HepG2 (cell line): ENCODE results near the gene BDH2. TPM values are rescaled to one million over a fixed set of nuclear protein-coding genes. Genes with fewer than 3 reads are reported as not detected.

Experiments used
- ATF7-NPFF ChIP-seq: sonication (generic); formaldehyde crosslinking; IDR thresholded peaks from 2 replicates; pipeline ENCODE4 v1.8.1; 2023; ENCODE audit warnings: mild to moderate bottlenecking, low read depth, missing genetic modification reagents, moderate library complexity
- BRD4 ChIP-seq: sonication (generic); formaldehyde crosslinking; IDR thresholded peaks from 2 replicates; pipeline ENCODE4 v1.4.0; 2020; ENCODE audit warnings: missing genetic modification reagents
- EZH2 ChIP-seq: conservative IDR thresholded peaks from 2 replicates; pipeline ENCODE4 v1.6.1; 2012; ENCODE audit warnings: mild to moderate bottlenecking, low read depth, low read length, moderate library complexity
- FOXJ3 ChIP-seq: sonication (generic); formaldehyde crosslinking; IDR thresholded peaks from 2 replicates; pipeline ENCODE4 v1.4.0; 2020; ENCODE audit warnings: missing genetic modification reagents, mild to moderate bottlenecking, borderline replicate concordance
- FOXP1 ChIP-seq, 2 experiments: fragments of 450-650 bp in 1 of 2; IDR thresholded peaks; 2 replicates each; pipeline ENCODE4 v1.6.1; 2017 to 2018; ENCODE audit warnings: antibody characterized with exemption in 1 of 2
- LCORL ChIP-seq, 2 experiments: fragments of 450-650 bp in 1 of 2; sonication (generic) in 1 of 2; formaldehyde crosslinking in 1 of 2; IDR thresholded peaks; 2 replicates each; pipeline versions ENCODE4 v1.5.0 to v1.6.1; 2017 to 2020; ENCODE audit warnings: antibody characterized with exemption in 1 of 2, missing genetic modification reagents in 1 of 2
- MBD4 ChIP-seq: IDR thresholded peaks from 2 replicates; pipeline ENCODE4 v1.6.1; 2012; ENCODE audit warnings: low read length, inconsistent platforms, borderline replicate concordance
- NCOA1 ChIP-seq: sonication (generic); formaldehyde crosslinking; IDR thresholded peaks from 2 replicates; pipeline ENCODE4 v1.9.0; 2021; ENCODE audit warnings: missing genetic modification reagents
- PLRG1 ChIP-seq: fragments of 450-650 bp; conservative IDR thresholded peaks from 2 replicates; pipeline ENCODE4 v1.6.1; 2016
- RAD21 ChIP-seq: fragments of 450-650 bp; formaldehyde crosslinking; IDR thresholded peaks from 2 replicates; pipeline ENCODE4 v1.5.0; 2020; ENCODE audit warnings: mild to moderate bottlenecking
- RAD51 ChIP-seq: fragments of 450-650 bp; IDR thresholded peaks from 2 replicates; pipeline ENCODE4 v1.6.1; 2016; ENCODE audit warnings: borderline replicate concordance
- RELA ChIP-seq: sonication (generic); formaldehyde crosslinking; IDR thresholded peaks from 2 replicates; pipeline ENCODE4 v1.4.0; 2020; ENCODE audit warnings: missing genetic modification reagents
- RFXAP ChIP-seq: sonication (generic); formaldehyde crosslinking; IDR thresholded peaks from 2 replicates; pipeline ENCODE4 v1.4.0; 2020; ENCODE audit warnings: missing genetic modification reagents, borderline replicate concordance
- SATB2 ChIP-seq: sonication (generic); formaldehyde crosslinking; IDR thresholded peaks from 2 replicates; pipeline ENCODE4 v1.5.0; 2020; ENCODE audit warnings: missing genetic modification reagents
- SCMH1 ChIP-seq: sonication (generic); formaldehyde crosslinking; IDR thresholded peaks from 2 replicates; pipeline ENCODE4 v1.9.0; 2021; ENCODE audit warnings: missing genetic modification reagents, mild to moderate bottlenecking, borderline replicate concordance
- SRY ChIP-seq: sonication (generic); formaldehyde crosslinking; IDR thresholded peaks from 2 replicates; pipeline ENCODE4 v1.8.0; 2022; ENCODE audit warnings: mild to moderate bottlenecking, missing genetic modification reagents
- SUZ12 ChIP-seq: fragments of 150-350 bp; IDR thresholded peaks from 2 replicates; pipeline ENCODE4 v1.6.1; 2014; ENCODE audit warnings: low read depth, low read length
- USF2 ChIP-seq, 2 experiments: sonication (generic) in 1 of 2; formaldehyde crosslinking in 1 of 2; IDR thresholded peaks; 2 replicates each; pipeline versions ENCODE4 v1.5.1 to v1.6.1; 2011 to 2020; ENCODE audit warnings: borderline replicate concordance in 1 of 2, low read depth in 1 of 2, low read length in 1 of 2, mild to moderate bottlenecking in 1 of 2, missing genetic modification reagents in 1 of 2, moderate library complexity in 1 of 2
- XRCC5 ChIP-seq: fragments of 200-400 bp; formaldehyde crosslinking; optimal IDR thresholded peaks from 2 replicates; pipeline ENCODE3; 2017; ENCODE audit warnings: mild to moderate bottlenecking, low read length
- ZFP1 ChIP-seq: IDR thresholded peaks from 2 replicates; pipeline ENCODE4 v1.6.1; 2016
- ZFX ChIP-seq: sonication (generic); formaldehyde crosslinking; IDR thresholded peaks from 2 replicates; pipeline ENCODE4 v1.4.0; 2020; ENCODE audit warnings: mild to moderate bottlenecking, low read depth, missing genetic modification reagents, moderate library complexity
- ZMAT3 ChIP-seq: sonication (generic); formaldehyde crosslinking; conservative IDR thresholded peaks from 2 replicates; pipeline ENCODE4 v1.7.0; 2021; ENCODE audit warnings: missing genetic modification reagents
- ZNF101 ChIP-seq: sonication (generic); formaldehyde crosslinking; IDR thresholded peaks from 2 replicates; pipeline ENCODE4 v1.4.0; 2020; ENCODE audit warnings: mild to moderate bottlenecking, low read depth, missing genetic modification reagents, borderline replicate concordance
- ZNF17 ChIP-seq: sonication (generic); formaldehyde crosslinking; IDR thresholded peaks from 2 replicates; pipeline ENCODE4 v1.5.0; 2020; ENCODE audit warnings: mild to moderate bottlenecking, missing genetic modification reagents
- ZNF24 ChIP-seq: fragments of 450-650 bp; IDR thresholded peaks from 2 replicates; pipeline ENCODE4 v1.6.1; 2017; ENCODE audit warnings: antibody characterized with exemption, mild to moderate bottlenecking
- ZNF264 ChIP-seq: sonication (generic); formaldehyde crosslinking; IDR thresholded peaks from 2 replicates; pipeline ENCODE4 v1.4.0; 2020; ENCODE audit warnings: missing genetic modification reagents
- ZNF331 ChIP-seq: sonication (generic); formaldehyde crosslinking; IDR thresholded peaks from 2 replicates; pipeline ENCODE4 v1.4.0; 2020; ENCODE audit warnings: missing genetic modification reagents
- ZNF546 ChIP-seq: sonication (generic); formaldehyde crosslinking; conservative IDR thresholded peaks from 2 replicates; pipeline ENCODE4 v1.8.1; 2023; ENCODE audit warnings: mild to moderate bottlenecking, missing genetic modification reagents
- ZNF660 ChIP-seq: sonication (generic); formaldehyde crosslinking; IDR thresholded peaks from 2 replicates; pipeline ENCODE4 v1.5.1; 2020; ENCODE audit warnings: mild to moderate bottlenecking, low read depth, missing genetic modification reagents, borderline replicate concordance
- ZNF766 ChIP-seq: sonication (generic); formaldehyde crosslinking; IDR thresholded peaks from 2 replicates; pipeline ENCODE4 v1.5.0; 2020; ENCODE audit warnings: missing genetic modification reagents, borderline replicate concordance
- ZNF775 ChIP-seq: sonication (generic); formaldehyde crosslinking; IDR thresholded peaks from 2 replicates; pipeline ENCODE4 v1.4.0; 2020; ENCODE audit warnings: missing genetic modification reagents, mild to moderate bottlenecking, moderate library complexity, borderline replicate concordance
- ZNF883 ChIP-seq: sonication (generic); formaldehyde crosslinking; IDR thresholded peaks from 2 replicates; pipeline ENCODE4 v1.5.1; 2020; ENCODE audit warnings: mild to moderate bottlenecking, missing genetic modification reagents; ENCODE audit errors: not compliant biosample characterization
- polyA plus RNA-seq, 8 experiments: library from polyadenylated mRNA; depleted of rRNA in 3 of 8; stranded (reverse) in 7 of 8; unstranded in 1 of 8; fragments of >200 nt; fragmentation: Illumina TruSeq in 4 of 8; extraction: Trizol in 4 of 8; gene quantifications; 2 replicates each; pipeline versions ENCODE4 v1.2.1 to v1.2.3, GENCODE V29; 2011 to 2016; ENCODE audit warnings: low read depth in 4 of 8, missing spikeins in 1 of 8, mixed read lengths in 1 of 8; ENCODE audit not compliant: insufficient read depth in 1 of 8
- total RNA-seq, 5 experiments: library from RNA; depleted of rRNA; stranded (reverse); fragments of >200 nt; fragmentation: Illumina TruSeq; extraction: Trizol; gene quantifications; 2 replicates each; pipeline ENCODE4 v1.2.3, GENCODE V29; 2016; ENCODE audit warnings: low read depth in 1 of 5

BDH2 gene
- total and polyA plus RNA-seq, 2 of the 13 experiments (the other 11 are each of a cell fraction or from before 2014, with no cell fraction given), result 34.8 to 46.2 TPM

GRCh38 chr4:103075435-103075893 lies 24.2 kb downstream of the BDH2 start (continued):
- TF ChIP-seq FOXJ3 (CRISPR knock-in tag) (peak; percentile 88; the same call in 1 of the 2 replicates), ZFX (CRISPR knock-in tag) (no peak), USF2 (IDR thresholded peaks at IDR 0.05; ENCODE audit: low read depth, low read length) (peak; percentile 75), USF2 (CRISPR knock-in tag; IDR thresholded peaks at IDR 0.05; ENCODE audit: borderline replicate concordance) (peak; percentile 77; the same call in 1 of the 2 replicates), SRY (no peak), MBD4 (0 out of 2 replicates have a peak, but pooled peaks have one; percentile 18), SATB2 (CRISPR knock-in tag) (no peak), SCMH1 (CRISPR knock-in tag) (no peak), RAD21 (no peak), ZNF331 (CRISPR knock-in tag) (peak; percentile 83), LCORL (IDR thresholded peaks at IDR 0.05) (no peak), LCORL (CRISPR knock-in tag; IDR thresholded peaks at IDR 0.05) (peak; percentile 65; the same call in 1 of the 2 replicates), BRD4 (CRISPR knock-in tag) (no peak), ZNF660 (CRISPR knock-in tag) (no peak), RFXAP (peak; percentile 58; the same call in 1 of the 2 replicates), SUZ12 (no peak), PLRG1 (no peak), ZNF264 (CRISPR knock-in tag) (peak; percentile 91), ZNF883 (no peak), XRCC5 (no peak), ZNF775 (no peak), RELA (CRISPR knock-in tag) (no peak), ZFP1 (0 out of 2 replicates have a peak, but pooled peaks have one; percentile 39), ZNF17 (CRISPR knock-in tag) (no peak), ZNF766 (CRISPR knock-in tag) (0 out of 2 replicates have a peak, but pooled peaks have one; percentile 49), ZMAT3 (peak; percentile 50; the same call in 1 of the 2 replicates), ATF7-NPFF (CRISPR knock-in tag) (no peak), NCOA1 (CRISPR knock-in tag) (0 out of 2 replicates have a peak, but pooled peaks have one; percentile 76), ZNF24 (0 out of 2 replicates have a peak, but pooled peaks have one; percentile 28), FOXP1 (IDR thresholded peaks at IDR 0.05) (peak; percentile 95), FOXP1 (CRISPR knock-in tag; IDR thresholded peaks at IDR 0.05) (peak; percentile 97), RAD51 (peak; percentile 17; the same call in 1 of the 2 replicates), EZH2 (no peak), ZNF546 (CRISPR knock-in tag) (no peak), ZNF101 (CRISPR knock-in tag) (no peak)
